ENCODE measurements around the gene CCDC91. TPM values are rescaled to one million over a fixed set of nuclear protein-coding genes. Genes with fewer than 3 reads are reported as not detected.

The CCDC91 gene
- total RNA-seq, 1 experiment from 2014 or later, result 26.9 TPM

DNA sequence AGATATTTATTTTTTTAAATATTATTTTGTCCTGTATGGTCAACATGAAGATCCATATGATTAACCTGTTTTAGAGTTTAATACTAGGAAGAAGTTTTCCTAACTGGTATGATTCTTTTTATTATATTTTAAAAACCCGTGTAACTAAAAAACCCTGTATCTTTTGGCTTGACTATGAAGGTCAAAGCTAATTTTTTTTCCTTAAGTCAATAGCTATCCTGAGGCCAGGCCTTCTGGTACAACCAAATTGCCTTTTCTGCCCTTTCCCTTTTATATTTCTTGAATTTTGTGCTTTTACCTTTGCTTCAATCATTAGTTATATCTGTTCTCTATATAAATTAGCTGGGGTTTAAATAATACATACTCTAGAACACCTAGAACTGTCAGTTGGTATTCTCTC, 30.6 kb upstream of the CCDC91 start:
- TF ChIP-seq, protein P1, sequence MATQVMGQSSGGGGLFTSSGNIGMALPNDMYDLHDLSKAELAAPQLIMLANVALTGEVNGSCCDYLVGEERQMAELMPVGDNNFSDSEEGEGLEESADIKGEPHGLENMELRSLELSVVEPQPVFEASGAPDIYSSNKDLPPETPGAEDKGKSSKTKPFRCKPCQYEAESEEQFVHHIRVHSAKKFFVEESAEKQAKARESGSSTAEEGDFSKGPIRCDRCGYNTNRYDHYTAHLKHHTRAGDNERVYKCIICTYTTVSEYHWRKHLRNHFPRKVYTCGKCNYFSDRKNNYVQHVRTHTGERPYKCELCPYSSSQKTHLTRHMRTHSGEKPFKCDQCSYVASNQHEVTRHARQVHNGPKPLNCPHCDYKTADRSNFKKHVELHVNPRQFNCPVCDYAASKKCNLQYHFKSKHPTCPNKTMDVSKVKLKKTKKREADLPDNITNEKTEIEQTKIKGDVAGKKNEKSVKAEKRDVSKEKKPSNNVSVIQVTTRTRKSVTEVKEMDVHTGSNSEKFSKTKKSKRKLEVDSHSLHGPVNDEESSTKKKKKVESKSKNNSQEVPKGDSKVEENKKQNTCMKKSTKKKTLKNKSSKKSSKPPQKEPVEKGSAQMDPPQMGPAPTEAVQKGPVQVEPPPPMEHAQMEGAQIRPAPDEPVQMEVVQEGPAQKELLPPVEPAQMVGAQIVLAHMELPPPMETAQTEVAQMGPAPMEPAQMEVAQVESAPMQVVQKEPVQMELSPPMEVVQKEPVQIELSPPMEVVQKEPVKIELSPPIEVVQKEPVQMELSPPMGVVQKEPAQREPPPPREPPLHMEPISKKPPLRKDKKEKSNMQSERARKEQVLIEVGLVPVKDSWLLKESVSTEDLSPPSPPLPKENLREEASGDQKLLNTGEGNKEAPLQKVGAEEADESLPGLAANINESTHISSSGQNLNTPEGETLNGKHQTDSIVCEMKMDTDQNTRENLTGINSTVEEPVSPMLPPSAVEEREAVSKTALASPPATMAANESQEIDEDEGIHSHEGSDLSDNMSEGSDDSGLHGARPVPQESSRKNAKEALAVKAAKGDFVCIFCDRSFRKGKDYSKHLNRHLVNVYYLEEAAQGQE (IDR thresholded peaks at IDR 0.05; ENCODE audit: insufficient read depth in 1 of 2, low read depth in 2 of 2, low read length in 1 of 2), result no peak
- intact Hi-C loops (cut with micrococcal nuclease; ENCODE audit: unreplicated experiment), result no loop called here
- Histone ChIP-seq H3K27ac (ENCODE audit: low read length) (no peak overlapping the region), H3K9me3 (ENCODE audit: control insufficient read depth, insufficient read depth, low read depth, low read length) (no peaks in the 10 kb centered on the region; the same call in 1 of the 2 replicates), H3K4me3 (ENCODE audit: low read depth in 2 of 2, low read length in 2 of 2) (no peak overlapping the region), H3K4me1 (ENCODE audit: control insufficient read depth, insufficient read depth, low read length) (no peaks in the 10 kb centered on the region), H3K27me3 (ENCODE audit: control insufficient read depth, insufficient read depth, low read length) (no peaks in the 10 kb centered on the region), H3K36me3 (ENCODE audit: control insufficient read depth, insufficient read depth, low read length) (no peaks in the 10 kb centered on the region)
- POLR2A ChIA-PET, result no interaction called here
- in situ Hi-C loops (cut with HindIII; ENCODE audit: low pct_unique_long_range_greater_than_20kb, low sequenced_read_pairs), result no loop called here
- CTCF ChIA-PET, result no interaction called here
- no peak for ATAC-seq
- no TSS peak for BruUV-seq (replicated peaks)
- no peak for DNase-seq (ENCODE audit: low read depth, low spot score)

- no peak overlapping the region for H3K27ac ChIP-seq (ENCODE audit: low read length)
Observed at GRCh38 chr12:28161697-28162096, 28.6 kb upstream of the CCDC91 start.

More at GRCh38 chr12:28161697-28162096, 28.6 kb upstream of the CCDC91 start:
- no peak for ATAC-seq
- ChIA-PET CTCF (no interaction called here), POLR2A (no interaction called here)
- BruUV-seq (replicated peaks), result no TSS peak
- Histone ChIP-seq H3K27me3 (ENCODE audit: control insufficient read depth, insufficient read depth, low read length) (no peaks in the 10 kb centered on the region), H3K4me3 (ENCODE audit: low read depth in 2 of 2, low read length in 2 of 2) (no peak overlapping the region), H3K4me1 (ENCODE audit: control insufficient read depth, insufficient read depth, low read length) (no peaks in the 10 kb centered on the region), H3K36me3 (ENCODE audit: control insufficient read depth, insufficient read depth, low read length) (no peaks in the 10 kb centered on the region), H3K9me3 (ENCODE audit: control insufficient read depth, insufficient read depth, low read depth, low read length) (no peaks in the 10 kb centered on the region; the same call in 1 of the 2 replicates)
- DNase-seq (ENCODE audit: low read depth, low spot score), result no peak
- TF ChIP-seq TCF7L2 (IDR thresholded peaks at IDR 0.05; ENCODE audit: low read depth, low read length) (no peak), CTCF (IDR thresholded peaks at IDR 0.05) (no peak), POLR2AphosphoS5 (IDR thresholded peaks at IDR 0.05; ENCODE audit: low read depth, low read length) (no peak), SIN3A (IDR thresholded peaks at IDR 0.05; ENCODE audit: borderline replicate concordance, insufficient read depth, low read depth, low read length) (no peak)
- TF ChIP-seq, protein P1 (IDR thresholded peaks at IDR 0.05; ENCODE audit: insufficient read depth in 1 of 2, low read depth in 2 of 2, low read length in 1 of 2), result no peak
- in situ Hi-C loops (cut with HindIII; ENCODE audit: low pct_unique_long_range_greater_than_20kb, low sequenced_read_pairs) (no loop called here), intact Hi-C loops (cut with micrococcal nuclease; ENCODE audit: unreplicated experiment) (no loop called here)
